Thyroid gland (tissue), 4 donors: Measurements from ENCODE around the gene KRT17. TPM values are rescaled to one million over a fixed set of nuclear protein-coding genes. Genes with fewer than 3 reads are reported as not detected.

Experiments
- DNase-seq, 2 donors: peaks; one replicate each; pipeline ENCODE4 v3.0.0-alpha.2; 2019
- H3K27ac ChIP-seq, 3 donors: fragments of 200-600 bp; sonication (generic); 1 replicate in 2 of 3; 2 replicates in 1 of 3; pipeline ENCODE4 v1.5.1; 2016 to 2019; ENCODE audit warnings: mild to moderate bottlenecking in 1 of 3, moderate library complexity in 1 of 3
- H3K27me3 ChIP-seq: fragments of 200-600 bp; sonication (generic); one replicate; pipeline ENCODE4 v1.5.1; 2019
- H3K36me3 ChIP-seq, 2 donors: fragments of 200-600 bp; sonication (generic); one replicate each; pipeline ENCODE4 v1.5.1; 2016 to 2019
- H3K4me1 ChIP-seq, 2 donors: fragments of 200-600 bp; sonication (generic); one replicate each; pipeline ENCODE4 v1.5.1; 2017 to 2019
- H3K4me3 ChIP-seq, 3 donors: fragments of 200-600 bp; sonication (generic); replicated peaks in 1 of 3; 1 replicate in 2 of 3; 2 replicates in 1 of 3; pipeline ENCODE4 v1.5.1; 2016; ENCODE audit warnings: mild to moderate bottlenecking in 1 of 3
- H3K9me3 ChIP-seq: fragments of 200-600 bp; sonication (generic); one replicate; pipeline ENCODE4 v1.5.1; 2017
- CTCF ChIP-seq, 6 experiments: fragments of 200-600 bp in 3 of 6; fragments of 450-650 bp in 3 of 6; sonication (generic) in 3 of 6; IDR thresholded peaks; one replicate each; pipeline ENCODE4 v1.5.1; 2016 to 2019; ENCODE audit warnings: antibody characterized with exemption in 6 of 6, mild to moderate bottlenecking in 2 of 6, inconsistent platforms in 1 of 6, moderate library complexity in 1 of 6
- POLR2A ChIP-seq, 2 donors: fragments of 450-650 bp; IDR thresholded peaks; one replicate each; pipeline ENCODE4 v1.6.1; 2017; ENCODE audit warnings: antibody characterized with exemption in 2 of 2, mild to moderate bottlenecking in 2 of 2, moderate library complexity in 1 of 2
- WGBS, 2 donors: methylation state at CpG; one replicate each; pipeline ENCODE4 v1.1.5; 2017; 5-methylcytosine and 5-hydroxymethylcytosine counted together
- intact Hi-C: fragments of 100-400 bp; cut with DNase I; formaldehyde crosslinking; loops from one replicate; pipeline ENCODE4 v1.15.1; 2023
- total RNA-seq, 4 donors: library from RNA; depleted of rRNA; stranded (reverse); fragments of >200 nt; gene quantifications; one replicate each; pipeline ENCODE4 v1.2.3, GENCODE V29; 2016

KRT17 gene
- total RNA-seq, 4 donors from 2014 or later: 0.56 TPM; not detected in 3

GRCh38 chr17:41666237-41666641 lies 41.9 kb upstream of the KRT17 start:
- TF ChIP-seq POLR2A (IDR thresholded peaks at IDR 0.05) (no peak), CTCF (IDR thresholded peaks at IDR 0.05) (peak in 1 of 6 experiments; percentile 14)
- H3K36me3 ChIP-seq: no peaks in the 10 kb centered on the region
- H3K27me3 ChIP-seq: no peaks in the 10 kb centered on the region
- no peaks in the 10 kb centered on the region for H3K9me3 ChIP-seq
- DNase-seq: peak in 1 of 2 donors; percentile 34
- H3K4me1 ChIP-seq: peaks cover 12 to 21% of the 10 kb centered on the region in 2 donors
- peak overlapping the region; percentile 60 to 88 (median 77) for H3K27ac ChIP-seq
- peak overlapping the region in 1 of 3 donors; percentile 28 for H3K4me3 ChIP-seq
- intact Hi-C loops: loop anchor here (5.0 kb wide), 1 partner anchor 864 kb away; no protein-coding TSS in a partner anchor
- WGBS, 2 donors: 12 to 19% methylated on average over 11 of the region's 11 CpGs

DNA sequence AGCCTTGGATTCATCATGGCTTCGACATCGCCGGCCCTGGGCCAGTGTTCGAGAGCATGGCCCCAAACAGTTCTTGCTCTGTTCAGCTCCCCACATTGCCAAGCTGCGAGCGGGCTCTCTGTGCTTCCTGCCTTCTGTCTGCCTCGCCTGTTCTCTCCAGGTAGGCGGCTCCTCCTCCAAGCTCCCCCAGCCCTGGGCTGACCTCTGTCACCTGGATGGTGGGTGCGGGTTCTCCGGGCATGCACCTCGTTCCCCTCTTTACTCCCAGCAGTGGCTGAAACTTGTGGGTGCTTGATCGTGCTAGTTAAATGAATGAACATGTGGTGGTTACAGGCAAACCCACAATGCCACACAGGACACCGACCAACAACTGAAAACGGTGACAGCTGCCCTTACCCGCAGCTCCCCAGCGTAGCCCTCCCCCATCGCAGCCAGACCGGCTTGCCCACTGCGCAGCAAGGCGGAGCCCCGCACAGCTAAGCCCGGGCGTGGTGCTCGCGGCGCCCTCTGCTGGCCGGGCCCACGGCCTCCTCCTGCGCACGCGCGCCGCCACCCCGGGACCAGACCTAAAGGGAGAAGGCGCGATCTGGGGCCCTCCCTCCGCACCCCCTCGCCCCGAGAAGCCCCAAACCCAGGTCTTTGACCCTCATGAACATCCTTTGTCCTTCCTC lies 41.3 kb upstream of the KRT17 start:
- H3K27ac ChIP-seq: peak overlapping the region; percentile 60 to 88 (median 77)
- H3K36me3 ChIP-seq: no peaks in the 10 kb centered on the region
- peaks cover 12 to 21% of the 10 kb centered on the region in 2 donors for H3K4me1 ChIP-seq
- intact Hi-C loops: loop anchor here (5.0 kb wide), 1 partner anchor 863 kb away; no protein-coding TSS in a partner anchor
- peak; percentile 91 to 92 for DNase-seq
- H3K4me3 ChIP-seq: peak overlapping the region in 2 of 3 donors; percentile 28 to 35
- H3K9me3 ChIP-seq: no peaks in the 10 kb centered on the region
- TF ChIP-seq POLR2A (IDR thresholded peaks at IDR 0.05) (peak in 1 of 2 donors; percentile 76), CTCF (IDR thresholded peaks at IDR 0.05) (peak; percentile 73 to 98 (median 92))
- 4 to 6% methylated on average over 17 to 38 of the region's 39 CpGs for WGBS, 2 donors
- H3K27me3 ChIP-seq: no peaks in the 10 kb centered on the region

GRCh38 chr17:41664587-41665565 lies 40.5 kb upstream of the KRT17 start:
- no peaks in the 10 kb centered on the region for H3K27me3 ChIP-seq
- intact Hi-C loops: loop anchor here (5.0 kb wide), 2 partner anchors 113 to 863 kb away; no protein-coding TSS in a partner anchor
- H3K27ac ChIP-seq: no peak overlapping the region
- WGBS, 2 donors: 47 to 54% methylated on average over 14 to 15 of the region's 15 CpGs
- no peaks in the 10 kb centered on the region for H3K9me3 ChIP-seq
- H3K36me3 ChIP-seq: no peaks in the 10 kb centered on the region
- DNase-seq: no peak
- no peak for TF ChIP-seq POLR2A (IDR thresholded peaks at IDR 0.05)
- no peak for TF ChIP-seq CTCF (IDR thresholded peaks at IDR 0.05)
- peaks cover 12 to 21% of the 10 kb centered on the region in 2 donors for H3K4me1 ChIP-seq
- H3K4me3 ChIP-seq: peak overlapping the region in 1 of 3 donors; percentile 28

- intact Hi-C loops: loop anchor here (5.0 kb wide), 1 partner anchor 112 kb away; no protein-coding TSS in a partner anchor
- DNase-seq: no peak
- TF ChIP-seq POLR2A (IDR thresholded peaks at IDR 0.05) (no peak), CTCF (IDR thresholded peaks at IDR 0.05) (no peak)
- no peaks in the 10 kb centered on the region for H3K36me3 ChIP-seq
- H3K27me3 ChIP-seq: no peaks in the 10 kb centered on the region
- no peak overlapping the region for H3K4me3 ChIP-seq
- H3K4me1 ChIP-seq: peaks cover 12 to 21% of the 10 kb centered on the region in 2 donors
- WGBS, 2 donors: 93 to 100% methylated on average over 2 of the region's 2 CpGs
- H3K27ac ChIP-seq: no peak overlapping the region
- no peaks in the 10 kb centered on the region for H3K9me3 ChIP-seq
Measured at GRCh38 chr17:41664172-41664457, 39.7 kb upstream of the KRT17 start.
